NK-92 treated with Interleukin-12 subunit alpha and Interleukin-12 subunit beta, amount 100 ng/mL, for 24 hours (cell line): ENCODE data around the gene TEAD2.

Experiments
- DNase-seq: peaks from one replicate; lab custom pipeline; 2025; lab: John Stamatoyannopoulos, UW

Gene TEAD2

DNA sequence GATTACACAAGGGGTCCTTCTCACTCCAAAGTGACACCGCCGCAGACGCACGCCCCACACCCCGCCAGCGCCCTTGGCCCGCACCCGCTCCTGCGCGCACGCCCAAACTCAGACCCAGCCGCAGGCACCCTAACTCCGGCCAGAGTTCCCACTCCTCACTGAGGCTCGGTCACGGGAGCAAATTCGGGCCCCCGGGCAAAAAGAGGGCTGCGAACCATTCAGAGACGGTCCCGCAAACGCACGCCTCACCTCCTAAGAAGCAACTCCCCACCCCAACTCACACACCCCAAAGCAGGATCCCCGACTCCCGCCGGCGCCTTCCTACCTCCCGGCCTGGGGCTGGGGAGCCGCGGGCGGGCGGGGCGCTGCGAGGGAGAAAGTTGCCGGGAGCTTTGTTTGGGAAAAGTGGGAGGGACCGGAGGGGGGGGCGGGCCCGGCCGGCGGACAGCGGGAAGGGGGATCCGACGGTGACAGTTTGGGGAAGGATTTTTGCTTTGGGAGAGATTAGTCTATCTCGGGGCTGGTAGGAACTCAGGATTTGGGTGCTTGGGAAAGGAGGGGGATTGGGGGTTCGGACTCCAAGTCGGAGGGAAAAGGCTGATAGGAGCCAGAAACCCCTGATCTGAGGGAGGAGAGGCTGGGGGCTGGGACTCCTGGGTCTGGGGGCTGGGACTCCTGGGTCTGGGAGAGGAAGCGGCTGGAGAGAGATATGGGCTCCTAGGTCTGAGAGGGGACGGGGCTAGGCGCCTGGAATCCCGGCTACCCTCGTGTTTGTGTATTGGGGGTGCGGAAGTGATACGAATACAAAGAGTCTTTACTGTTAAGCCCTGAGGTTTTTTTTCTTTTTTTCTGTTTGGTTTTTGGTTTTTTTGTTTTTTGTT is at the start of gene TEAD2:
TSS of gene TEAD2 (minus strand) at position 369 of the 881 bp plus-strand sequence. CDS start 2,341 bp downstream, outside the sequence.
- no peak for DNase-seq

DNA sequence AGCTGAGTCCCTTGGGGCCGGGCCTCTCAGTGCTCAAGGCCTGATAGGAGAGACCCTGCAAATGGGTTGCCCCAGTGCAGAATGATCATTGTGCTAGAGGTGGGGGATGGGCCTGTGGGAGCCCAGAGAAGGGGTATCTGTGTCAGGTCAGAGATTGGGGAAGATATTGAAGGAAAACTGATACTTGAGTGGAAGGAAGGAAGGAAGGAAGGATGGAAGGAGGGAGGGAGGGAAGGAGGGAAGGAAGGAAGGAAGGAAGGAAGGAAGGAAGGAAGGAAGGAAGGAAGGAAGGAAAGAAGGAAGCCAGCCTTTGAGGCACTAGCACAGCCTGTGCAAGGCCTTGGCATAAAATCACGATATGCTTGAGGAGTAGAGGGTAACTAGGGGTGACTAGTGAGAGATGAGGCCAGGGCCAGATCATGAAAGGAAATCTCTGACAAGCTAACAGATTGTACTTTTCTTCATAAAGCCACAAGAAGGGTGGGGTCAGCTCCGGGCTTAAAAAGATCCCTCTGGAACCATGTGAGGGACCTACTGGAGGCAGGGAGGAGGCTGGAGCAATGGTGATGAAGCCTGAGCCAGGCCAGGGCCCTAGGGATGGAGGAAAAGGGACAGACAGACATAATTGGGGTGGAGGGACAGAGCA is 49.6 kb upstream of the TEAD2 start:
- DNase-seq = no peak

DNA sequence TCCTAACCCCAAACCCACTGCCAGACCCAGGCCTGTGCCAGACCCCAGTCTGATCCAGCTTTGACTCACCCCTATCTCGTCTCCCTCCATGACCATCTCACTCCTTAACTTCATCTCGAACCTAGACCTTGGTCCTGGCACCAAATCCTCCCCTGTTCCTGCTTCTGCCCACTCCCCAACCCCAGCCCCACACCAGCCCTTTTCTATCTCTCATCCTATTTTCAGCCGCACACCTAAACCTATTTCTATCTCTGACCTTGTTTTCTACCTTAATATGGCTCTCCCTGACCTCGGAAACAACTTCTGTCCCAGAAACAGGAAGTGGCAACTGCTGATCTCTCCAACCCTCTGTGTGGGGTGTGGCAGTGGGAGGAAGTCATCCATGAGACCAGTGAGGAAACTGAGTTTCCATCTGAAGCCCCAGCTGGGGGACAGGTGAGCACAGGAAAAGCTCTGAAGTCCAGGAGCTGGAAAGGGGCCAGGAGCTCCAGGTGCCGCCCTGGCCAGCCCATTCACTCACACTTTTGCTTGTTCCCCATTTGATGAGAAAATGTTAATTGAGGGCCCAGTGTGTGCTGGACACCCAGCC is 47.3 kb upstream of the TEAD2 start:
- DNase-seq = no peak

DNA sequence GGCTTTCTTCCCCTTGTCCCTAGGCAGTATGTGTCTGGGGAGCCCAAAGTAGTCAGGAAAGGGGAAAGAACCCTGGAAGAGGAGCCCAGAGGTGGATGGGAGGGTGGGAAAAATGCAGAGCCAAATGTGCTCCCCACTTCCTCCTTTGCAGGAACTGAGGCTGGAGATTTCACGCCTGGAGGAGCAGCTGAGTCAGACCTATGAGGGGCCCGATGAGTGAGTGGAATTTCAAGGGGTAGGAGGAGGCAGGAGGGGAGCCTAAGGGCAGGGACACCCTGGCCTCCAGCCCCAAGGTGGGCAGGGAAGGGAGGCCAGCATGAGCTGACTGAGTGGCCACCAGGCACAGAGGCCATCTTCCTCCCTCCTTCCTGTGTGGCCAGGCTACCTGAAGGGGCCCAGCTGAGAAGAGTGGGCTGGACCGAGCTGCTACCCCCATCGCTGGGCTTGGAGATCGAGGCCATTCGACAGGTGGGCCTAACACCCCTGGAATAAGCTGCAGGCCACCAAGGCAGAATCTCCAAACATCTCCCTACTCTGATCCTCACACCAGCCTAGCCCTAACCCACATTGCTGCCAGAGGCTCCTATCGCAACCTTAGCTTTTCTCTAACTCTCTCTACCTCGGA is 46.7 kb upstream of the TEAD2 start:
- no peak for DNase-seq

- no peak for DNase-seq
These were observed 45.3 kb upstream of the TEAD2 start for GRCh38 chr19:49407482-49408015.

DNA sequence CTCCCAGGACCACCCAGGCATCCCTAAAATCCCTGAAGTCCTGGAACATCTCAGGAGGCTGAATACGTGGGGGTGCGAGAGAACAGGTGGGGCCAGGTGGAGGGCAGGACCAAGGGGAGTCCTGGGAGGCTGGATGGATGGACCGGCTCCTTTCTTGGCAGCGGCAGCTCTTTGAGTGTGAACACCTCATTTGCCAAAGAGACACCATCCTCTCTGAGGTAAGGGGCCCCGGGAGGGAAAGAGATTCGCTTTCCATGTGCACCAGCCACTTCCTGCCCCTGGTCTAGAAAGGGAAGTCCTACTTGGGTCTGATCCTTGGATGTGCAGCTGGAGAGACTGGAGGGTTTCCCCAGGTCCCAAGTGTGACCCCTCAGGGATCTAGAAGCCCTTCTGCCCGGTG is 44.9 kb upstream of the TEAD2 start:
- DNase-seq = no peak

GRCh38 chr19:49403404-49404187 is 41.4 kb upstream of the TEAD2 start:
- DNase-seq = no peak

- no peak for DNase-seq
These were observed 37.8 kb upstream of the TEAD2 start for GRCh38 chr19:49400029-49400428.

DNA sequence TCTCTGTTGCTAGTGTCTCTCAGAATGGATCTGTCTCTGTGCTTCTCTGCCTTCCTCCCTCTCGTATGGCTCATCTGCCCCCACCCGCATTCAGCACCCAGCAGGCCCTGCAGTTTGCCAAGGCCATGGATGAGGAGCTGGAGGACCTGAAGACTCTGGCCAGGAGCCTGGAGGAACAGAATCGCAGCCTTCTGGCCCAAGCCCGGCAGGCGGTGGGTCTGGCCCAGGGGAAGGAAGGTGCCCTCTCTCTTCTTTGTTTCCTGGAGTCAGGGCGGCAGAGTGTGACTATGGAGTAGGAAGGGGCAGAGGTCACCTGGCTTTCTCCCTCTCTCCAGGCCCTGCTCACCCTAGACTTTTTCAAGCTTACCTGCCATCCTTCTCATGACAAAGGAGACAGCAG is 36.7 kb upstream of the TEAD2 start:
- DNase-seq = no peak

DNA sequence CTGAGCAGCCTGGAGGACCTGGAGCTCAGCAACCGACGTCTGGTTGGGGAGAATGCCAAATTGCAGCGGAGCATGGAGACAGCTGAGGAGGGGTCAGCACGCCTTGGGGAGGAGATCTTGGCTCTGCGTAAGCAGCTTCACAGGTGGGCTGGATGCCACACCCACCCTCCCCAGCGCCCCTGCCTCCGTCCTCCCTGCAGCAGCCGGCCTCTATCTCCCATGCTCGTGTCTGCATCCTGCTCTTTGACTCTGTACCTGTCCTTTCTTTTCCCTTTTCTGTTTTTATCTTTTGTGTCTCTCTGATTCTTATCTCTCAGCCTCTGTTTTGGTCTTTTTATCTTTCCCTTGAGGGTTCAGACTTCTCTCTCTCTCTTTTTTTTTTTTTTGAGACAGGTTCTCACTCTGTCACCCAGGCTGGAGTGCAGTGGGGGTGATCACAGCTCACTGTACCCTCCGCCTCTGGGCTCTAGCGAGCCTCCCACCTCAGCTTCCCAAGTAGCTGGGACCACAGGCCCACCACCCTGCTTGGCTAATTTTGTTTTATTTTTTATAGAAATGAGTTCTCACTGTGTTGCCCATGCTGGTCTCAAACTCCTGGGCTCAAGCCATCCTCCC is 35.9 kb upstream of the TEAD2 start:
- DNase-seq = no peak

DNA sequence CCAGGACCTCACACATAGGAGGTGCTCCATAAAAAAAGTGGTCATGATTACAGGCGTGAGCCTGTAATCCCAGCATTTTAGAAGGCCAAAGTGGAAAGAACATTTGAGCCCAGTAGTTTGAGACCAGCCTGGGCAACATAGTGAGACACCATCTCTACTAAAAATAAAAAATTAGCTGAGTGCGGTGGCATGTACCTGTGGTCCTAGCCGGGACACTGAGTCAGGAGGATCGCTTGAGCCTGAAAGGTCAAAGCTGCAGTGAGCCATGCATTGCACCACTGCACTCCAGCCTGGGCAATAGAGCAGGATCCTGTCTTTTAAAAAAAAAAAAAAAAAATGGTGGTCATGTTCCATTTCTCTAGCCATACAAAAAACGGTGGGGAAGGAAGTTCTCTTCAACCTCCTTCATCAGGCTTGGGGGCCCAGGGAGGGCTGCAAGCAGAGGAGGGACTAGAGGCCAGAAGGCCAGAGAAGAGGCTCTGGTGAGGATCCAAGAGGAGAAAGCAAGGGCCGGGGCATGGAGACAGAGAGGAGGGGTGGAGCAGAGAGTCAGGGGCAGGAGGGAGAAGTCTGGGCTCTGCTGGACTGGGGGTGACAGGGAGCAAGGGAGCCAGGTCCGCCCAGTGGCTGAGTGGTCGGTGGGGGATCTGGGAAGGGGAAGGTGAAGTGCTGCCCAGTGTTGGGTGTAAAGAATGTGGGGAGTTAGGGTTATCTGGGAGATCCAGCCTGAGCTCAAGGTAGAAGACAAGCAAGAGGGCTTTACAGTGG is 34.7 kb upstream of the TEAD2 start:
- DNase-seq = no peak

GRCh38 chr19:49395581-49396407 is 33.6 kb upstream of the TEAD2 start:
- no peak for DNase-seq

GRCh38 chr19:49393881-49394280 is 31.7 kb upstream of the TEAD2 start:
- no peak for DNase-seq

- peak; percentile 61 for DNase-seq
These were observed 29.6 kb upstream of the TEAD2 start for GRCh38 chr19:49391581-49392399.

DNA sequence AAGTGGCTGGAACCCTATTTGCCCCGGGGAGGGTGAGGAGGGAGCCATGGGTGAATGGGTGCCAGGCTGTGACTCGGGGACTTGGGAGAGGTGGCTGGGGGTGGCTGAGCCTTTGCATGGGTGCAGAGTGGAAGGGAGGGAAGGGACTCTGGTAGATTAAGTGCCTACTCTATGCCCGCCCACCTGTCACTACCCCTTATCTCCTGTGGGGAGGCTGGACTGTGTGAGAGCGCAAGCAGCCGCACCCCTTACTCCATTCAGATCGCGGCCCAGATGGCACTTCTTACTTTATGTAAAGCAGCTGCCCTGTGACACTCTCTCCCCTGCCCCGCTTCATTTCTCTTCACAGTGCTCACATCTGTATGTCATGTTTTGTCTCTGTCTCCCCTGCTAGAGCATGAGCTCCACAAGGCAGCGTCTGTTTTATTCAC is 28.7 kb upstream of the TEAD2 start:
- no peak for DNase-seq

DNA sequence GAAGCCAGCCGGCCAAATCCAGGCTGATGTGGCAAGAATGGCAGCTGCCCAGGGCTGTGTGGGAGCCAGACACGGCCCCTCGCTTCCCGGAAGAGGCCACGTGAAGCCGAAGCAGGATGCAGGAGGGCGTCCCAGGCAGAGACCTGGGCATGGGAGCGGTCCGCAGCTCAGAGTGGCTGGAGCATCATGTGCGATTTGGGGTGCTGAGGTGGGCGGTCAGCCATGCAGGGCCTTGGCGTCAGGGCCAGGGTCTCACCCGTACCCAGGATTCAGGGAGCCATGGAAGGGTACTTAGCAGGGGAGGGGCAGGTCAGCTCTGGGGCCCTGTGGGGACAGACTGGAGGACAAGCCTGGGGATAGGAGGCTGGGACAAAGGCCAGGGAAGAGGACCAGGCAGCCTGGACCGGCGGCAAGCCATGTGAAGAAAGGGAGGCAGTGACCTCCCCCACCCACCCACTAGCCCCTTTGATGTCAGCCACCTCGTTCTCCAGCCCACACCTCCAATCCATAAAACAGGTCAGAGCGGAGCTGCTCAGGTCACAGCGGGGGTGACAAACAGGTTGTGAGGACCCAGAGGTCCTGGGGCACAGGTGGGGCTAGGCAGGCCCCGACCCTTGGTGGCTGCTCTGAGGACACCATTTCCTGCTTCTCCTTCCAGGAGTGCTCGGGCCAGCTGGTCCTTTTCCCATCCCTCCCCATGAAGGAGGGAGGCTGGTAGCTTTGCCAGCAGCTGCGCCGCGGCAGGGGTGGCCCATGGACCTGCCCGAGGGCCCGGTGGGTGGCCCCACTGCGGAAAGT is 28.1 kb upstream of the TEAD2 start:
- DNase-seq = no peak

- DNase-seq = no peak
These were observed 27.2 kb upstream of the TEAD2 start for GRCh38 chr19:49389406-49389805.

DNA sequence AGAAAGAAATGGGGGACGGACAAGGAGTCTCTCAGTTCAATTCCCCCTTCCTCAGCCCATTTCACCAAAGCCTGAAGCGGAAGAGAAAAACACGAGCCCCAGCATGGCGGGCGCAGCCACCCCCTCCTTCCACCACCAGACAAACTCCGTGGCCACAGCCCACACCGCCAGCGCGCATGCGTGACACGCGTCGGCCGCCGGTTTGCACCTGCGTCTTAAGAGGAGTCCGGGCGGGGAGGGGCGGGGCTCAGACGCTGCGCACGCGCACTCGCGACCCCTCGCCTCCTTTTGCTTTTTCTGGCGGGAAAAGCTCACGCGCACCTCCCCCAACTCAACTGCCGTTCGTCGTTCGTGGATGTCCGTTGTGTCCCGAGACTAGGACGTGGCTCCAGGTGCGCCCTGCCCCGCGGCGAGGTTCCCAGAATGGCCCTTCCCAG is 25.7 kb upstream of the TEAD2 start, which contains the start of gene KASH5:
TSS of gene KASH5 (plus strand) at position 314 of the 437 bp plus-strand sequence. CDS start 2,635 bp downstream, outside the sequence.
- DNase-seq = no peak
